PC-9 (cell line): ENCODE measurements around the gene MAPK8IP3.

Experiments
- CTCF ChIP-seq: fragments of 200-600 bp; sonication (generic); conservative IDR thresholded peaks from 2 replicates; pipeline ENCODE4 v1.6.1; 2017; ENCODE audit warnings: mixed run types, antibody characterized with exemption, mild to moderate bottlenecking, moderate library complexity
- EZH2 ChIP-seq: fragments of 200-600 bp; sonication (generic); IDR thresholded peaks from 2 replicates; pipeline ENCODE4 v1.8.0; 2017; ENCODE audit warnings: antibody characterized with exemption, low read depth

GRCh38 chr16:1819611-1820010 lies 113.6 kb downstream of the MAPK8IP3 start:
- TF ChIP-seq CTCF = no peak
- TF ChIP-seq EZH2 = no peak
